K562 (cell line): Measurements from ENCODE around the gene CBY3. TPM values are rescaled to one million over a fixed set of nuclear protein-coding genes. Genes with fewer than 3 reads are reported as not detected.

Source experiments
- ATF1 ChIP-seq, 2 experiments: fragments of 450-650 bp in 1 of 2; IDR thresholded peaks; 2 replicates each; pipeline ENCODE4 v1.6.1; 2016; ENCODE audit warnings: missing compliant biosample characterization in 1 of 2, missing genetic modification characterization in 1 of 2
- BDP1 ChIP-seq: IDR thresholded peaks from 3 replicates; pipeline ENCODE4 v1.6.1; 2011; ENCODE audit not compliant: insufficient read length, insufficient read depth
- JUN ChIP-seq, 2 experiments: sonication (generic) in 1 of 2; formaldehyde crosslinking in 1 of 2; IDR thresholded peaks; 2 replicates each; pipeline versions ENCODE4 v1.6.1 to v1.8.0; 2012 to 2022; ENCODE audit warnings: borderline replicate concordance in 2 of 2, mild to moderate bottlenecking in 2 of 2, improper control_type of control experiment in 1 of 2, low read depth in 1 of 2, low read length in 1 of 2, missing genetic modification reagents in 1 of 2
- KDM4B ChIP-seq, 2 experiments: fragments of 450-650 bp in 1 of 2; sonication (generic) in 1 of 2; IDR thresholded peaks; 2 replicates each; pipeline ENCODE4 v1.6.1; 2016 to 2017; ENCODE audit warnings: borderline replicate concordance in 2 of 2, antibody characterized with exemption in 1 of 2, low read depth in 1 of 2, mild to moderate bottlenecking in 1 of 2
- MGA ChIP-seq: fragments of 450-650 bp; IDR thresholded peaks from 2 replicates; pipeline ENCODE4 v1.6.1; 2016; ENCODE audit warnings: mild to moderate bottlenecking, moderate library complexity
- MYC ChIP-seq, 2 experiments: fragments of 250-450 bp in 1 of 2; sonication (Bioruptor Pico) in 1 of 2; IDR thresholded peaks; 2 replicates each; pipeline versions ENCODE4 v1.5.1 to v1.6.1; 2012 to 2021; ENCODE audit warnings: low read depth in 2 of 2, borderline replicate concordance in 1 of 2, improper control_type of control experiment in 1 of 2, low read length in 1 of 2, mild to moderate bottlenecking in 1 of 2, moderate library complexity in 1 of 2
- TEAD4 ChIP-seq, 2 experiments: sonication (generic) in 1 of 2; formaldehyde crosslinking in 1 of 2; IDR thresholded peaks; 2 replicates each; pipeline versions ENCODE4 v1.6.1 to v1.8.0; 2012 to 2022; ENCODE audit warnings: borderline replicate concordance in 1 of 2, inconsistent platforms in 1 of 2, low read length in 1 of 2, mild to moderate bottlenecking in 1 of 2, missing genetic modification reagents in 1 of 2
- THAP7 ChIP-seq: fragments of 250-450 bp; sonication (Bioruptor Pico); IDR thresholded peaks from 2 replicates; pipeline ENCODE4 v1.5.0; 2021
- ZC3H8 ChIP-seq: fragments of 450-650 bp; IDR thresholded peaks from 2 replicates; pipeline ENCODE4 v1.6.1; 2017
- ZKSCAN3 ChIP-seq: fragments of 250-450 bp; sonication (Bioruptor Pico); IDR thresholded peaks from 2 replicates; pipeline ENCODE4 v1.4.0; 2020
- ZNF766 ChIP-seq: fragments of 200-800 bp; sonication (Bioruptor generic); conservative IDR thresholded peaks from 2 replicates; pipeline ENCODE4 v1.6.1; 2016; ENCODE audit warnings: missing genetic modification characterization, missing compliant biosample characterization
- polyA plus RNA-seq, 8 experiments: library from polyadenylated mRNA; depleted of rRNA in 4 of 8; stranded (reverse) in 5 of 8; unstranded in 3 of 8; fragments of >200 nt; fragmentation: Nextera tagmentation in 2 of 8; fragmentation: Illumina TruSeq in 1 of 8; extraction: Ambion mirVana in 2 of 8; extraction: Trizol in 1 of 8; gene quantifications; 2 replicates each; pipeline versions ENCODE4 v1.2.1 to v1.2.3, GENCODE V29; 2011 to 2014; ENCODE audit warnings: inconsistent platforms in 1 of 8, missing spikeins in 1 of 8
- total RNA-seq, 7 experiments: library from RNA; depleted of rRNA in 6 of 7; stranded (reverse); fragments of >200 nt in 6 of 7; fragmentation: Illumina TruSeq in 2 of 7; extraction: Trizol in 2 of 7; gene quantifications; 2 replicates each; pipeline versions ENCODE4 v1.2.1 to v1.2.3, GENCODE V29; 2011 to 2021; ENCODE audit warnings: low replicate concordance in 1 of 7

CBY3 gene
- total and polyA plus RNA-seq, 9 of the 15 experiments (the other 6 are each of a cell fraction or from before 2014, with no cell fraction given) = not detected

GRCh38 chr5:179697993-179698934, 17.4 kb upstream of the CBY3 start (continued):
- TF ChIP-seq TEAD4 (IDR thresholded peaks at IDR 0.05; ENCODE audit: low read length) (peak; percentile 77), TEAD4 (CRISPR knock-in tag; IDR thresholded peaks at IDR 0.05; ENCODE audit: borderline replicate concordance) (no peak), KDM4B (IDR thresholded peaks at IDR 0.05; ENCODE audit: borderline replicate concordance in 2 of 2, low read depth in 1 of 2) (no peak), ATF1 (CRISPR knock-in tag; IDR thresholded peaks at IDR 0.05) (peak; percentile 41; the same call in 1 of the 2 replicates), ATF1 (tag; IDR thresholded peaks at IDR 0.05) (peak; percentile 95), JUN (IDR thresholded peaks at IDR 0.05; ENCODE audit: borderline replicate concordance, low read depth, low read length) (no peak), JUN (CRISPR knock-in tag; IDR thresholded peaks at IDR 0.05; ENCODE audit: borderline replicate concordance) (no peak), ZKSCAN3 (CRISPR knock-in tag) (no peak), BDP1 (no peak), THAP7 (CRISPR knock-in tag) (no peak), ZC3H8 (no peak), MGA (peak; percentile 9), ZNF766 (CRISPR knock-in tag) (peak; percentile 15; the same call in 1 of the 2 replicates), MYC (IDR thresholded peaks at IDR 0.05; ENCODE audit: low read depth, low read length) (no peak), MYC (CRISPR knock-in tag; IDR thresholded peaks at IDR 0.05; ENCODE audit: borderline replicate concordance, low read depth) (peak; percentile 69; the same call in 1 of the 2 replicates)
